ENCODE measurements around the gene NR4A3.

DNA sequence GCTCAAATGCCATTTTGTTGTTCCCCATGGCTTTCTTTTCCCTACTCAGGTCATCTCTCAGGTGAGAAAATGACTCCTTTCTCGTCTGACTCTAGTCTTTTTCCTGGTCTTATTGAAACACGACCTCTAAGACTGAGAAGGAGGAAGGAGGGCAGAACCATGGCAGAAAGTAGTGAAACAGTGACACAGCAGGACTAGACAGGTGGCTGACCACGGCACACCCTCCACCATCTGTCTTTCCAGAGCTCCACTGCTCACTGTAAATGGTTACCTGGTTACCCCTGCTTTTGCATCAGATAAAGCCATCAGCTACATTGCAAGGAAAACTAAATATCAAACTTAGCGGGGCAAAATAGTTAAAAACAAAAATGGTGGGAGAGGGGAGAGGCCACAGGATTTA is 30.9 kb downstream of the NR4A3 start:
- TF ChIP-seq BHLHE40 (IDR thresholded peaks at IDR 0.05; ENCODE audit: low read depth, low read length) (no peak), CEBPB (IDR thresholded peaks at IDR 0.05) (no peak), ZSCAN20 (CRISPR knock-in tag; IDR thresholded peaks at IDR 0.05) (no peak), CTCF (IDR thresholded peaks at IDR 0.05) (no peak), TP53 (CRISPR knock-in tag; IDR thresholded peaks at IDR 0.05) (no peak), HOXA7 (CRISPR knock-in tag; IDR thresholded peaks at IDR 0.05) (no peak), FOSL2 (IDR thresholded peaks at IDR 0.05) (no peak), FOSL2 (CRISPR knock-in tag; IDR thresholded peaks at IDR 0.05) (no peak), MAFK (IDR thresholded peaks at IDR 0.05; ENCODE audit: partially characterized antibody) (no peak), SMC3 (IDR thresholded peaks at IDR 0.05) (no peak), RNF2 (IDR thresholded peaks at IDR 0.05; ENCODE audit: borderline replicate concordance, low read depth) (no peak), SREBF2 (IDR thresholded peaks at IDR 0.05) (no peak)
- TF ChIP-seq, protein P1, sequence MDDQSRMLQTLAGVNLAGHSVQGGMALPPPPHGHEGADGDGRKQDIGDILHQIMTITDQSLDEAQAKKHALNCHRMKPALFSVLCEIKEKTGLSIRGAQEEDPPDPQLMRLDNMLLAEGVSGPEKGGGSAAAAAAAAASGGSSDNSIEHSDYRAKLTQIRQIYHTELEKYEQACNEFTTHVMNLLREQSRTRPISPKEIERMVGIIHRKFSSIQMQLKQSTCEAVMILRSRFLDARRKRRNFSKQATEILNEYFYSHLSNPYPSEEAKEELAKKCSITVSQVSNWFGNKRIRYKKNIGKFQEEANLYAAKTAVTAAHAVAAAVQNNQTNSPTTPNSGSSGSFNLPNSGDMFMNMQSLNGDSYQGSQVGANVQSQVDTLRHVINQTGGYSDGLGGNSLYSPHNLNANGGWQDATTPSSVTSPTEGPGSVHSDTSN (IDR thresholded peaks at IDR 0.05), result no peak
